HG02981 (cell line): ENCODE results near the gene PNCK.
"Not testable (repeated sequence)": the region's sequence is repeated elsewhere in the genome, so short reads cannot be mapped to it uniquely, and the experiment has no call there.

Source experiments
- ATAC-seq: cut with Tn5 transposase; IDR thresholded peaks from one replicate; pipeline ENCODE4 v1.9.1; 2021; ENCODE audit warnings: mild to moderate bottlenecking, moderate library complexity; ENCODE audit not compliant: unreplicated experiment

Gene PNCK

GRCh38 chrX:153673428-153674218, at the start of gene PNCK:
Gene PNCK (minus strand): TSS chrX:153673813. CDS start chrX:153673076, 737 bp downstream.
- no peak for ATAC-seq

GRCh38 chrX:153722704-153723350, 49.2 kb upstream of the PNCK start:
- ATAC-seq: no peak

GRCh38 chrX:153719701-153720100, 46.1 kb upstream of the PNCK start:
- ATAC-seq: no peak

GRCh38 chrX:153719238-153719637, 45.6 kb upstream of the PNCK start:
- ATAC-seq: no peak

GRCh38 chrX:153717445-153717844, 43.8 kb upstream of the PNCK start:
- ATAC-seq: no peak

- no peak for ATAC-seq
Measured at GRCh38 chrX:153714256-153714655, 40.6 kb upstream of the PNCK start.

GRCh38 chrX:153709726-153710674, 36.4 kb upstream of the PNCK start:
- ATAC-seq: no peak

- ATAC-seq: no peak
Measured at GRCh38 chrX:153708415-153708814, 34.8 kb upstream of the PNCK start.

GRCh38 chrX:153707406-153707805, 33.8 kb upstream of the PNCK start:
- no peak for ATAC-seq

GRCh38 chrX:153706799-153707198, 33.2 kb upstream of the PNCK start:
- no peak for ATAC-seq

GRCh38 chrX:153705403-153706060, 31.9 kb upstream of the PNCK start:
- ATAC-seq: not testable (repeated sequence)

- ATAC-seq: not testable (repeated sequence)
Measured at GRCh38 chrX:153704631-153705402, 31.2 kb upstream of the PNCK start.

GRCh38 chrX:153704021-153704526, 30.5 kb upstream of the PNCK start:
- no peak for ATAC-seq

- no peak for ATAC-seq
Measured at GRCh38 chrX:153703036-153703370, 29.4 kb upstream of the PNCK start.

- no peak for ATAC-seq
Measured at GRCh38 chrX:153702336-153703035, 28.9 kb upstream of the PNCK start.

GRCh38 chrX:153701706-153702105, 28.1 kb upstream of the PNCK start:
- no peak for ATAC-seq

- ATAC-seq: no peak
Measured at GRCh38 chrX:153700967-153701366, 27.4 kb upstream of the PNCK start.

GRCh38 chrX:153700376-153700945, 26.8 kb upstream of the PNCK start:
- no peak for ATAC-seq

GRCh38 chrX:153699784-153700371, 26.3 kb upstream of the PNCK start:
- ATAC-seq: not testable (repeated sequence)
